ENCODE results near the gene OLAH. TPM values are rescaled to one million over a fixed set of nuclear protein-coding genes. Genes with fewer than 3 reads are reported as not detected.

Gene OLAH
- total RNA-seq, 1 experiment from 2014 or later = not detected

DNA sequence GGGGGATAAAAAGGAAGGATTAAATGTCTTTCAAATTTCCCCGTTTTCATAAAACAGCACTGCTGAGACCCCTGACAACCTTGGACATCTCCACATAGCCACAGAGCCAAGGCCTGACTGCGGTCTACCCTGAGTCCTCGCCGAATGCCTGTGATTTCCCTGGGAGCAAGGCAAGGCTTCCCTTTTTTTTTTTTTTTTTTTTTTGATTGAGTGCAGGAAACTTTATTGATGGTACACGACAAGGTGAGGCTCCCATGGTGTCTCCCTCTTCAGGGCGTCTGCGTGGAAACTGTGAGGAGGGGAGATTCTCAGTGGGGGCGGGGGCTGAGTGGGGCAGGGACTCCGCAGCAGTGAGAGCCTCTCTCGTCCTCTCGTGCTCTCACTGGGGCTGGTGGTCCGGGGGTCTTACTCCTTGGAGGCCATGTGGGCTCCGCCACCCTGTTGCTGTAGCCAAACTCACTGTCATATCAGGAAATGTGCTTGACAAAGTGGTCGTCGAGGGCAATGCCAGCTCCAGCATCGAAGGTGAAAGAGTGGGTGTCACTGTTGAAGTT, 49.2 kb downstream of the OLAH start (continued):
- no peak for TF ChIP-seq JAZF1 (CRISPR knock-in tag; IDR thresholded peaks at IDR 0.05)
- no peak for TF ChIP-seq ZNF317 (CRISPR knock-in tag; IDR thresholded peaks at IDR 0.05; ENCODE audit: borderline replicate concordance, low read depth)
- TF ChIP-seq, protein P1, sequence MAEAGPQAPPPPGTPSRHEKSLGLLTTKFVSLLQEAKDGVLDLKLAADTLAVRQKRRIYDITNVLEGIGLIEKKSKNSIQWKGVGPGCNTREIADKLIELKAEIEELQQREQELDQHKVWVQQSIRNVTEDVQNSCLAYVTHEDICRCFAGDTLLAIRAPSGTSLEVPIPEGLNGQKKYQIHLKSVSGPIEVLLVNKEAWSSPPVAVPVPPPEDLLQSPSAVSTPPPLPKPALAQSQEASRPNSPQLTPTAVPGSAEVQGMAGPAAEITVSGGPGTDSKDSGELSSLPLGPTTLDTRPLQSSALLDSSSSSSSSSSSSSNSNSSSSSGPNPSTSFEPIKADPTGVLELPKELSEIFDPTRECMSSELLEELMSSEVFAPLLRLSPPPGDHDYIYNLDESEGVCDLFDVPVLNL (CRISPR knock-in tag; IDR thresholded peaks at IDR 0.05; ENCODE audit: borderline replicate concordance, low read depth) = no peak

DNA sequence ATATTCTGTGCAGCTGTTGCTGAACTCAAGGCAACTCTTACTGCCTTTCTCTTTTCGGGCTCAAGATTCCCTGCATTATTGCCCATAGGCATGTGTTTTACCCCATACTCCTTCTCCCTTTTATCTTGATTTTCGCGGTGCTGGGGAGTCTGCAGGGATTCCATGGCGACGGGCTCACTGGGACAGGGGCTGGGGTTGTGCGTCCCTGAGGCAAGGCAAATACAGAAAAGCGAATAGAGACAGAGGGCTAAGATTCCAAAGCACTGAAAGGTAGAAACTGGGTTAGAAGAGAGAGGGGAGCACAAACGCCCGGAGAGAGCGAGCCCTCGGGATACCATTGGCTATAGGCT, 52.9 kb downstream of the OLAH start:
- Mint-ChIP-seq H3K9me3 (no peaks in the 10 kb centered on the region), H3K27me3 (ENCODE audit: low read depth) (peaks cover 8% of the 10 kb centered on the region), H3K36me3 (peaks cover 4% of the 10 kb centered on the region; the same call in 1 of the 2 replicates), H3K4me1 (peaks cover 10% of the 10 kb centered on the region), H3K27ac (peak overlapping the region; percentile 55; the same call in 1 of the 2 replicates), H3K4me3 (peak overlapping the region; percentile 100)
- POLR2A ChIA-PET = no interaction called here
- CTCF ChIA-PET = no interaction called here
- DNase-seq (ENCODE audit: low spot score) (no peak), ATAC-seq (peak; percentile 16; the same call in 1 of the 2 replicates)
- TF ChIP-seq GTF2I (CRISPR knock-in tag; conservative IDR thresholded peaks at IDR 0.05) (no peak), OVOL2 (CRISPR knock-in tag; IDR thresholded peaks at IDR 0.05; ENCODE audit: borderline replicate concordance) (no peak), RORB (CRISPR knock-in tag; IDR thresholded peaks at IDR 0.05) (no peak), TEAD4 (CRISPR knock-in tag; IDR thresholded peaks at IDR 0.05) (no peak), NR1H2 (CRISPR knock-in tag; IDR thresholded peaks at IDR 0.05) (no peak), SP1 (CRISPR knock-in tag; conservative IDR thresholded peaks at IDR 0.05) (no peak), SMAD4 (CRISPR knock-in tag; IDR thresholded peaks at IDR 0.05) (no peak), FOXK1 (CRISPR knock-in tag; IDR thresholded peaks at IDR 0.05) (no peak), SMAD3 (CRISPR knock-in tag; IDR thresholded peaks at IDR 0.05; ENCODE audit: borderline replicate concordance) (no peak), NFYB (CRISPR knock-in tag; conservative IDR thresholded peaks at IDR 0.05; ENCODE audit: low read depth) (no peak), FOXP1 (CRISPR knock-in tag; IDR thresholded peaks at IDR 0.05; ENCODE audit: borderline replicate concordance) (no peak), NR2C2 (CRISPR knock-in tag; IDR thresholded peaks at IDR 0.05) (no peak), TEAD1 (CRISPR knock-in tag; IDR thresholded peaks at IDR 0.05) (no peak), ZNF232 (CRISPR knock-in tag; IDR thresholded peaks at IDR 0.05) (no peak), CREB1 (CRISPR knock-in tag; IDR thresholded peaks at IDR 0.05) (no peak)
- TF ChIP-seq, protein P2, sequence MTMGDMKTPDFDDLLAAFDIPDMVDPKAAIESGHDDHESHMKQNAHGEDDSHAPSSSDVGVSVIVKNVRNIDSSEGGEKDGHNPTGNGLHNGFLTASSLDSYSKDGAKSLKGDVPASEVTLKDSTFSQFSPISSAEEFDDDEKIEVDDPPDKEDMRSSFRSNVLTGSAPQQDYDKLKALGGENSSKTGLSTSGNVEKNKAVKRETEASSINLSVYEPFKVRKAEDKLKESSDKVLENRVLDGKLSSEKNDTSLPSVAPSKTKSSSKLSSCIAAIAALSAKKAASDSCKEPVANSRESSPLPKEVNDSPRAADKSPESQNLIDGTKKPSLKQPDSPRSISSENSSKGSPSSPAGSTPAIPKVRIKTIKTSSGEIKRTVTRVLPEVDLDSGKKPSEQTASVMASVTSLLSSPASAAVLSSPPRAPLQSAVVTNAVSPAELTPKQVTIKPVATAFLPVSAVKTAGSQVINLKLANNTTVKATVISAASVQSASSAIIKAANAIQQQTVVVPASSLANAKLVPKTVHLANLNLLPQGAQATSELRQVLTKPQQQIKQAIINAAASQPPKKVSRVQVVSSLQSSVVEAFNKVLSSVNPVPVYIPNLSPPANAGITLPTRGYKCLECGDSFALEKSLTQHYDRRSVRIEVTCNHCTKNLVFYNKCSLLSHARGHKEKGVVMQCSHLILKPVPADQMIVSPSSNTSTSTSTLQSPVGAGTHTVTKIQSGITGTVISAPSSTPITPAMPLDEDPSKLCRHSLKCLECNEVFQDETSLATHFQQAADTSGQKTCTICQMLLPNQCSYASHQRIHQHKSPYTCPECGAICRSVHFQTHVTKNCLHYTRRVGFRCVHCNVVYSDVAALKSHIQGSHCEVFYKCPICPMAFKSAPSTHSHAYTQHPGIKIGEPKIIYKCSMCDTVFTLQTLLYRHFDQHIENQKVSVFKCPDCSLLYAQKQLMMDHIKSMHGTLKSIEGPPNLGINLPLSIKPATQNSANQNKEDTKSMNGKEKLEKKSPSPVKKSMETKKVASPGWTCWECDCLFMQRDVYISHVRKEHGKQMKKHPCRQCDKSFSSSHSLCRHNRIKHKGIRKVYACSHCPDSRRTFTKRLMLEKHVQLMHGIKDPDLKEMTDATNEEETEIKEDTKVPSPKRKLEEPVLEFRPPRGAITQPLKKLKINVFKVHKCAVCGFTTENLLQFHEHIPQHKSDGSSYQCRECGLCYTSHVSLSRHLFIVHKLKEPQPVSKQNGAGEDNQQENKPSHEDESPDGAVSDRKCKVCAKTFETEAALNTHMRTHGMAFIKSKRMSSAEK (CRISPR knock-in tag; IDR thresholded peaks at IDR 0.05; ENCODE audit: borderline replicate concordance) = no peak
- TF ChIP-seq, protein P3, sequence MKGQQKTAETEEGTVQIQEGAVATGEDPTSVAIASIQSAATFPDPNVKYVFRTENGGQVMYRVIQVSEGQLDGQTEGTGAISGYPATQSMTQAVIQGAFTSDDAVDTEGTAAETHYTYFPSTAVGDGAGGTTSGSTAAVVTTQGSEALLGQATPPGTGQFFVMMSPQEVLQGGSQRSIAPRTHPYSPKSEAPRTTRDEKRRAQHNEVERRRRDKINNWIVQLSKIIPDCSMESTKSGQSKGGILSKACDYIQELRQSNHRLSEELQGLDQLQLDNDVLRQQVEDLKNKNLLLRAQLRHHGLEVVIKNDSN (CRISPR knock-in tag; IDR thresholded peaks at IDR 0.05) = no peak
- TF ChIP-seq, protein P4, sequence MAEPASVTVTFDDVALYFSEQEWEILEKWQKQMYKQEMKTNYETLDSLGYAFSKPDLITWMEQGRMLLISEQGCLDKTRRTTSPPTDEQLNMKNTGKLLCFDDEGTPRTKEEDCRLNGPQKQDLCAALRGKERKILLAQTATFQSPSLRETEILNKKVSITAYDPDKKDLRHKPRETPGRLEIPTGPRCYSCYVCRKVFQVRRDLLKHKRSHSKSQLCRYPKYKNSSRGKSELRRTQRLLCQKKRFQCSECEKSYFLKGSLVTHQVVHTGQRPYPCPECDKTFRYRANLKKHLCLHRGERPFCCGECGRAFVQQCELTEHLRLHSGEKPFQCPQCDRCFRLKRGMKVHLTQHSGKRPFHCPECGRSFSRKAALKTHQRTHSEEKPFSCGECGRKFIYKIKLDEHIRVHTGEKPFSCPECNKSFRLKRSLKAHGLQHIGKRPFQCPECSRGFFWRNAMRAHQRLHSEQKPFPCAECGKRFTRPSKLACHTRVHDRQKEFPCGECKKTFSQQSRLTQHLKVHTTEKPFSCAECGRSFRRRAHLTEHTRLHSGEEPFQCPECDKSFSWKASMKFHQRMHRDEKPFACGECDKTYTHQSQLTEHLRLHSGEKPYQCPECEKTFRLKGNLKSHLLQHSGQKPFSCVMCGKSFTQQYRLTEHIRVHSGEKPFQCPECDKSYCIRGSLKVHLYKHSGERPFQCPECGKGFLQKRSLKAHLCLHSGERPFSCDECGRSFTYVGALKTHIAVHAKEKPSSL (CRISPR knock-in tag; conservative IDR thresholded peaks at IDR 0.05) = no peak
- TF ChIP-seq, protein P5, sequence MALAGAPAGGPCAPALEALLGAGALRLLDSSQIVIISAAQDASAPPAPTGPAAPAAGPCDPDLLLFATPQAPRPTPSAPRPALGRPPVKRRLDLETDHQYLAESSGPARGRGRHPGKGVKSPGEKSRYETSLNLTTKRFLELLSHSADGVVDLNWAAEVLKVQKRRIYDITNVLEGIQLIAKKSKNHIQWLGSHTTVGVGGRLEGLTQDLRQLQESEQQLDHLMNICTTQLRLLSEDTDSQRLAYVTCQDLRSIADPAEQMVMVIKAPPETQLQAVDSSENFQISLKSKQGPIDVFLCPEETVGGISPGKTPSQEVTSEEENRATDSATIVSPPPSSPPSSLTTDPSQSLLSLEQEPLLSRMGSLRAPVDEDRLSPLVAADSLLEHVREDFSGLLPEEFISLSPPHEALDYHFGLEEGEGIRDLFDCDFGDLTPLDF (CRISPR knock-in tag; IDR thresholded peaks at IDR 0.05) = no peak
- TF ChIP-seq, protein P6, sequence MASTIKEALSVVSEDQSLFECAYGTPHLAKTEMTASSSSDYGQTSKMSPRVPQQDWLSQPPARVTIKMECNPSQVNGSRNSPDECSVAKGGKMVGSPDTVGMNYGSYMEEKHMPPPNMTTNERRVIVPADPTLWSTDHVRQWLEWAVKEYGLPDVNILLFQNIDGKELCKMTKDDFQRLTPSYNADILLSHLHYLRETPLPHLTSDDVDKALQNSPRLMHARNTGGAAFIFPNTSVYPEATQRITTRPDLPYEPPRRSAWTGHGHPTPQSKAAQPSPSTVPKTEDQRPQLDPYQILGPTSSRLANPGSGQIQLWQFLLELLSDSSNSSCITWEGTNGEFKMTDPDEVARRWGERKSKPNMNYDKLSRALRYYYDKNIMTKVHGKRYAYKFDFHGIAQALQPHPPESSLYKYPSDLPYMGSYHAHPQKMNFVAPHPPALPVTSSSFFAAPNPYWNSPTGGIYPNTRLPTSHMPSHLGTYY (CRISPR knock-in tag; IDR thresholded peaks at IDR 0.05) = no peak
